Adrenal gland (tissue), 12 donors: ENCODE results near the gene SLC35A1. TPM values are rescaled to one million over a fixed set of nuclear protein-coding genes. Genes with fewer than 3 reads are reported as not detected.
A peak's percentile ranks its signal among the peaks of the same experiment; 100 is the strongest.

Source experiments
- DNase-seq, 7 donors: peaks; one replicate each; pipeline ENCODE4 v3.0.0-alpha.2; 2019 to 2020
- H3K27ac ChIP-seq, 5 donors: fragments of 200-600 bp; sonication (generic) in 4 of 5; 1 replicate in 3 of 5; 2 replicates in 2 of 5; pipeline versions ENCODE4 v1.5.1 to v1.8.0; 2016 to 2020; ENCODE audit warnings: mild to moderate bottlenecking in 1 of 5
- H3K27me3 ChIP-seq: fragments of 200-600 bp; 2 replicates; pipeline ENCODE4 v1.8.0; 2021
- H3K36me3 ChIP-seq, 2 donors: fragments of 200-600 bp; replicated peaks in 1 of 2; 1 replicate in 1 of 2; 2 replicates in 1 of 2; pipeline versions ENCODE4 v1.5.1 to v1.8.0; 2018 to 2022
- H3K4me1 ChIP-seq, 2 donors: fragments of 200-600 bp; replicated peaks in 1 of 2; 1 replicate in 1 of 2; 2 replicates in 1 of 2; pipeline versions ENCODE4 v1.5.1 to v1.8.0; 2018 to 2021
- H3K4me3 ChIP-seq, 4 donors: fragments of 200-600 bp; sonication (generic) in 3 of 4; one replicate each; pipeline ENCODE4 v1.5.1; 2016 to 2018
- H3K9me3 ChIP-seq, 3 donors: fragments of 200-600 bp; sonication (generic) in 1 of 3; replicated peaks in 1 of 3; 1 replicate in 2 of 3; 2 replicates in 1 of 3; pipeline versions ENCODE4 v1.5.1 to v1.8.0; 2016 to 2021
- POLR2A ChIP-seq, 2 donors: fragments of 450-650 bp; IDR thresholded peaks; one replicate each; pipeline ENCODE4 v1.6.1; 2017; ENCODE audit warnings: antibody characterized with exemption in 2 of 2, mild to moderate bottlenecking in 2 of 2, moderate library complexity in 1 of 2
- WGBS, 4 donors: extraction: QIAGEN DNeasy Blood & Tissue Kit in 2 of 4; methylation state at CpG; one replicate each; pipeline versions ENCODE4 v1.1.5 to v1.1.7; 2013 to 2017; 5-methylcytosine and 5-hydroxymethylcytosine counted together
- intact Hi-C, 2 donors: fragments of 100-400 bp; cut with DNase I; formaldehyde crosslinking; loops; one replicate each; pipeline versions ENCODE4 v1.14.1 to v1.15.0; 2022 to 2023
- polyA plus RNA-seq, 3 donors: library from polyadenylated mRNA; stranded (reverse); fragments of 200-250 nt in 2 of 3; fragments of 350-450 nt in 1 of 3; fragmentation: Illumina TruSeq in 1 of 3; extraction: RNeasy Lipid Tissue Mini Kit (QIAGEN cat#74804) in 1 of 3; gene quantifications; one replicate each; pipeline ENCODE4 v1.2.3, GENCODE V29; 2013 to 2014
- total RNA-seq, 9 donors: library from RNA; depleted of rRNA in 4 of 9; stranded (reverse); fragments of >200 nt in 4 of 9; fragments of 120-200 nt in 1 of 9; fragmentation: NEBNext Ultra II Directional in 1 of 9; extraction: Animal tissue kit (Norgen Biotek cat#: 25700) in 1 of 9; gene quantifications; one replicate each; pipeline versions ENCODE4 v1.1.0 to v1.2.4, GENCODE V29; 2013 to 2023
- TF ChIP-seq, protein P1 (sequence below), 6 experiments: fragments of 450-650 bp in 4 of 6; fragments of 200-600 bp in 2 of 6; sonication (generic) in 1 of 6; IDR thresholded peaks; 1 replicate in 5 of 6; 2 replicates in 1 of 6; pipeline versions ENCODE4 v1.5.1 to v1.8.0; 2016 to 2021; ENCODE audit warnings: antibody characterized with exemption in 6 of 6, mild to moderate bottlenecking in 2 of 6, moderate library complexity in 1 of 6
- donor health status: healthy with polysubstance abuse.
- donor health status: Bipolar disorder and iron deficiency.
- donor health status: DM: yes; HTN: yes; CAD: no.
- donor health status: DM: no; HTN: no; CAD: no.
- donor health status: DM: no; HTN: no; CAD: no.
- donor health status: DM: yes; HTN: yes; CAD: no.

The SLC35A1 gene
- total and polyA plus RNA-seq, 12 donors = 19.9 to 41.0 (median 29.3) TPM

DNA sequence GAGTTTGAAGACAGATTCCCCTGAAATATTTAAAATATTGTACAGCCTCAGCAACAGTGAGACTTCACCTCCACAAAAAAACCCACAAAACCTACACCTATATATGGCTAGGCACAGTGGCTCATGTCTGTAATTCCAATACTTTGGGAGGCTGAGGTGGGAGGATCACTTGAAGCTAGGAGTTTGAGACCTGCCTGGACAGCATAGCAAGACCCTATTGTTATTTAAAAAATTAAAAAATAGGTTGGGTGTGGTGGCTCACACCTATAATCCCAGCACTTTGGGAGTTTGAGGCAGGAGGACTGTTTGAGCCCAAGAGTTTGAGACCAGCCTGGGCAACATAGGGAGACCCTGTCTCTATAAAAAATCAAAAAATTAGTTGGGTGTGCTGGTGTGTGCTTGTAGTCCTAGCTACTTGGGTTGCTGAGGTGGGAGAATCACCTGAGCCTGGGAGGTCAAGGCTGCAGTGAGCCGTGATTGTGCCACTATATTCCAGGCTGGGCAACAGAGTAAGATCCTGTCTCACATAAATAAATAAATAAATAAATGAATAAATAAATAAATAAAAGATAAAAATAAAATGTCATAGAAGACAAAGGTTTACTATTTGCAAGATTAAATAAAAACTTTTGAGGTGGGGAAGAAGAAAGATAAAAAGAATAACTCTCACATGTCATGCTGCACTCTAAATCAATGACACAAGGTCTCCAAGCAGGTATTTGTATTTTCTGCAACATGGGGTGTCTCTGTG, 65.9 kb downstream of the SLC35A1 start:
- Histone ChIP-seq H3K27ac (no peak overlapping the region), H3K4me1 (peaks cover 14 to 44% of the 10 kb centered on the region in 2 donors), H3K36me3 (peaks cover 0 to 14% of the 10 kb centered on the region in 2 donors), H3K4me3 (no peak overlapping the region), H3K9me3 (no peaks in the 10 kb centered on the region), H3K27me3 (no peaks in the 10 kb centered on the region)
- no peak for DNase-seq
- no peak for TF ChIP-seq POLR2A (IDR thresholded peaks at IDR 0.05)
- TF ChIP-seq, protein P1, sequence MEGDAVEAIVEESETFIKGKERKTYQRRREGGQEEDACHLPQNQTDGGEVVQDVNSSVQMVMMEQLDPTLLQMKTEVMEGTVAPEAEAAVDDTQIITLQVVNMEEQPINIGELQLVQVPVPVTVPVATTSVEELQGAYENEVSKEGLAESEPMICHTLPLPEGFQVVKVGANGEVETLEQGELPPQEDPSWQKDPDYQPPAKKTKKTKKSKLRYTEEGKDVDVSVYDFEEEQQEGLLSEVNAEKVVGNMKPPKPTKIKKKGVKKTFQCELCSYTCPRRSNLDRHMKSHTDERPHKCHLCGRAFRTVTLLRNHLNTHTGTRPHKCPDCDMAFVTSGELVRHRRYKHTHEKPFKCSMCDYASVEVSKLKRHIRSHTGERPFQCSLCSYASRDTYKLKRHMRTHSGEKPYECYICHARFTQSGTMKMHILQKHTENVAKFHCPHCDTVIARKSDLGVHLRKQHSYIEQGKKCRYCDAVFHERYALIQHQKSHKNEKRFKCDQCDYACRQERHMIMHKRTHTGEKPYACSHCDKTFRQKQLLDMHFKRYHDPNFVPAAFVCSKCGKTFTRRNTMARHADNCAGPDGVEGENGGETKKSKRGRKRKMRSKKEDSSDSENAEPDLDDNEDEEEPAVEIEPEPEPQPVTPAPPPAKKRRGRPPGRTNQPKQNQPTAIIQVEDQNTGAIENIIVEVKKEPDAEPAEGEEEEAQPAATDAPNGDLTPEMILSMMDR (IDR thresholded peaks at IDR 0.05) = no peak
- intact Hi-C loops = no loop called here
- 32 to 69% (median 56%) methylated on average over 1 of the region's 1 CpG for WGBS, 4 donors

DNA sequence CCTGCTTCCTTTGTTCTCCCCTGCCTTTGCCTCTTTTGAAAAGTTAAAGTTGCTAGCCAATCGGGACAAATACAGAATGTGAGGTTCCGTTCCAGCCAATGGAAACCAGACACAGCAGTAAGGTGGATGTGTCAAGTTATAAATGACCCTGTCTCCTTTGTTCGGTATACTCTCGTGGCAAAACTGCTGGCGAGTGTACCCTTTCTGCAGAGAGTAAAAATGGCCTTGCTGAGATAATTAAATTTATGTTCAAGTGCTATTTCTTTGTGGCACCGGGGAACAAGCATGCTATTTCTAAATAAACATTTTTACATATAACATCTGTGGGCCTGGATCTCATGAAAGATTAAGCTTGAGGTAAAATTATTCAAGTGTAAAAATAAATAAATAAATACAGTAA, 66.8 kb downstream of the SLC35A1 start:
- Histone ChIP-seq H3K4me1 (peaks cover 7 to 35% of the 10 kb centered on the region in 2 donors), H3K9me3 (no peaks in the 10 kb centered on the region), H3K27ac (peak overlapping the region in 1 of 5 donors; percentile 57), H3K36me3 (peaks cover 0 to 19% of the 10 kb centered on the region in 2 donors), H3K27me3 (no peaks in the 10 kb centered on the region), H3K4me3 (no peak overlapping the region)
- intact Hi-C loops = no loop called here
- WGBS, 4 donors = 65 to 89% (median 85%) methylated on average over 6 of the region's 6 CpGs
- DNase-seq = no peak
- TF ChIP-seq POLR2A (IDR thresholded peaks at IDR 0.05) = no peak
- TF ChIP-seq, protein P1 (IDR thresholded peaks at IDR 0.05) = no peak

DNA sequence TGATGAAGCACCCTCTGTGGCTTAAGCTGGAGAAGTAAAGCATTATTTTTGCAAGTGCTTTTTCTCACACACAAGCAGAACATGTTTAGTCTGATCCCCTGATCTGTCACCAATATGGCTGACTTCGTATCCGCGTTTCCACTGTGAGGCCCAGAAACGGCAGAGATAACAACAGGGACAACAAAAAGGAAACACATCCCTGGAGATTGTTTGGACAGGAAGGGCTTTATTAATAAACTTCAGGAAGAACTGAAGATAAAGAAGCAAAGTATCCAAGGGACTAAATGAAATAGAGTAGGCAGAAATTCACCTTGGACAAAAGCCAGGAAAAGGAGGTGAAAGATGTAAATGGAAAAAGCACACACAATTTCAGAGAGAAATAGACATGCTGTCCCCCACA, 67.8 kb downstream of the SLC35A1 start:
- H3K27me3 ChIP-seq = no peaks in the 10 kb centered on the region
- 29 to 42% (median 40%) methylated on average over 4 of the region's 4 CpGs for WGBS, 4 donors
- H3K4me1 ChIP-seq = peaks cover 4 to 26% of the 10 kb centered on the region in 2 donors
- intact Hi-C loops = no loop called here
- peaks cover 0 to 26% of the 10 kb centered on the region in 2 donors for H3K36me3 ChIP-seq
- TF ChIP-seq, protein P1 (IDR thresholded peaks at IDR 0.05) = no peak
- no peak for TF ChIP-seq POLR2A (IDR thresholded peaks at IDR 0.05)
- no peak overlapping the region for H3K4me3 ChIP-seq
- DNase-seq = peak in 3 of 7 donors; percentile 29 to 37 (median 34)
- peak overlapping the region in 2 of 5 donors; percentile 53 to 57 for H3K27ac ChIP-seq
- no peaks in the 10 kb centered on the region for H3K9me3 ChIP-seq

DNA sequence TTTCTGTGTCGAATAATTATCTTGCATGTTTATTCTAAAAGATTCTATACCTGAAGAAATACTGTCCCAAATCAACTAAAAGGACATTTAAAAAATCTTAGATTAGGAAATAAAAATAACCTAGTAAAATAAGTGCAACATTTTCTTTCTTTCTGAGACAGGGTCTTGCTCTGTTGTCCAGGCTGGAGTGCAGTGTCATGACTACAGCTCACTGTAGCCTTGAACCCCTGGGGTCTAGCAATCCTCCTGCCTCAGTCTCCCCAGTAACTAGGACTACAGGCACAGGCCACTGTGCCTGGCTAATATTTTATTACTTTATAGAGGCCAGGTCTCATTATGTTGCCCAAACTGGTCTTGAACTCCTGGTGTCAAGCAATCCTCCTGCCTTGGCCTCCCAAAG, 68.3 kb downstream of the SLC35A1 start:
- H3K4me3 ChIP-seq = no peak overlapping the region
- intact Hi-C loops = no loop called here
- H3K27ac ChIP-seq = peak overlapping the region in 2 of 5 donors; percentile 30 to 57
- WGBS, 4 donors = 70 to 81% (median 77%) methylated on average over 1 of the region's 1 CpG
- H3K36me3 ChIP-seq = peaks cover 0 to 26% of the 10 kb centered on the region in 2 donors
- DNase-seq = no peak
- H3K4me1 ChIP-seq = peaks cover 0 to 20% of the 10 kb centered on the region in 2 donors
- no peak for TF ChIP-seq POLR2A (IDR thresholded peaks at IDR 0.05)
- TF ChIP-seq, protein P1 (IDR thresholded peaks at IDR 0.05) = no peak
- no peaks in the 10 kb centered on the region for H3K9me3 ChIP-seq
- H3K27me3 ChIP-seq = no peaks in the 10 kb centered on the region
